ENCODE data around the gene DGLUCY. TPM values are rescaled to one million over a fixed set of nuclear protein-coding genes. Genes with fewer than 3 reads are reported as not detected.
"Not testable (repeated sequence)": the region's sequence is repeated elsewhere in the genome, so short reads cannot be mapped to it uniquely, and the experiment has no call there.

DGLUCY gene
- total and polyA plus RNA-seq, 9 donors = 17.9 to 73.3 (median 39.3) TPM

DNA sequence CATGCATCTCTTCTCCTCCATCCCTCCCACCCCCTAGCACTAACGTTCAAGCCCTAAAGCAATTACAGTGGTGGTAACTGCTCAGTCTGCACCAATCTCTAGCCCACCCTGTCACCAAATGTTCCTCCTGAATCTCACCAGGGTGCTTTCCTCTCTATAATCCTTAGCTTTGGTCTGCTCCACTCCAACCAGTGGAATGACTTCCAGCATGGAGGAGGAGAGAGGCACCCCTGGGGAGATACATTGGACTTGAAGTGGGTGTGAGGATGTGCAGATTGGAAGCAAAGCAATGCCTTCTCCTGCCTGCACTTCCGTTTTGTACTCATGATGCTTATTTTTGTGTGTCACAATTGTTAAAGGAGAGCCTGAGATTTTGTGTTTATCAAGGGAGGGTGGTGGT lies 29.4 kb upstream of the DGLUCY start:
- no peak for DNase-seq
- intact Hi-C loops (cut with DNase I) = no loop called here
- H3K4me3 ChIP-seq = no peak overlapping the region
- WGBS, 3 donors = 46 to 69% (median 62%) methylated on average over 2 of the region's 2 CpGs
- peaks cover 4% of the 10 kb centered on the region for H3K4me1 ChIP-seq (ENCODE audit: insufficient read depth)
- no peak overlapping the region for H3K27ac ChIP-seq
- H3K9me3 ChIP-seq = no peaks in the 10 kb centered on the region
- no peak for TF ChIP-seq EP300 (IDR thresholded peaks at IDR 0.05)
- no peak for TF ChIP-seq POLR2A (IDR thresholded peaks at IDR 0.05)
- TF ChIP-seq, protein P1, sequence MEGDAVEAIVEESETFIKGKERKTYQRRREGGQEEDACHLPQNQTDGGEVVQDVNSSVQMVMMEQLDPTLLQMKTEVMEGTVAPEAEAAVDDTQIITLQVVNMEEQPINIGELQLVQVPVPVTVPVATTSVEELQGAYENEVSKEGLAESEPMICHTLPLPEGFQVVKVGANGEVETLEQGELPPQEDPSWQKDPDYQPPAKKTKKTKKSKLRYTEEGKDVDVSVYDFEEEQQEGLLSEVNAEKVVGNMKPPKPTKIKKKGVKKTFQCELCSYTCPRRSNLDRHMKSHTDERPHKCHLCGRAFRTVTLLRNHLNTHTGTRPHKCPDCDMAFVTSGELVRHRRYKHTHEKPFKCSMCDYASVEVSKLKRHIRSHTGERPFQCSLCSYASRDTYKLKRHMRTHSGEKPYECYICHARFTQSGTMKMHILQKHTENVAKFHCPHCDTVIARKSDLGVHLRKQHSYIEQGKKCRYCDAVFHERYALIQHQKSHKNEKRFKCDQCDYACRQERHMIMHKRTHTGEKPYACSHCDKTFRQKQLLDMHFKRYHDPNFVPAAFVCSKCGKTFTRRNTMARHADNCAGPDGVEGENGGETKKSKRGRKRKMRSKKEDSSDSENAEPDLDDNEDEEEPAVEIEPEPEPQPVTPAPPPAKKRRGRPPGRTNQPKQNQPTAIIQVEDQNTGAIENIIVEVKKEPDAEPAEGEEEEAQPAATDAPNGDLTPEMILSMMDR (IDR thresholded peaks at IDR 0.05) = no peak
- H3K36me3 ChIP-seq = no peaks in the 10 kb centered on the region
- no peaks in the 10 kb centered on the region for H3K27me3 ChIP-seq

DNA sequence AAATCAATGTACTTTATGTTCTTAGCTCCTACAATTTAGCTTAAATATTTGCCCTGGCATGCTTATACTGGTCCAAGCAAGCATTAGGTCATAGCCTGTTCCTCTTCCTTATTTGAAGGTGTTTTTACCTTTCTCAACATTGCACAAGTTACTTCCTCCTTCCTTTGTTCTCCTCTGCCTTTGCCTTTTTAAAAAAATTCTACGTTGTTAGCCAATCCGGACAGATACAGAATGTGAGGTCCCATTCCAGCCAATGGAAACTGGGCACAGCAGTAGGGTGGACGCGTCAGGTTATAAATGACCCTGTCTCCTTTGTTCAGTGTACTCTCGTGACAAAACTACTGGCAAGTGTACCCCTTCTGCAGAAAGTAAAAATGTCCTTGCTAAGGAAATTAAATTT lies 26.4 kb upstream of the DGLUCY start:
- 60 to 77% (median 77%) methylated on average over 5 of the region's 5 CpGs for WGBS, 3 donors
- H3K27me3 ChIP-seq; H3K4me1 ChIP-seq (ENCODE audit: insufficient read depth); H3K9me3 ChIP-seq; intact Hi-C loops (cut with DNase I); H3K4me3 ChIP-seq; DNase-seq; H3K27ac ChIP-seq; H3K36me3 ChIP-seq: not testable (repeated sequence)

DNA sequence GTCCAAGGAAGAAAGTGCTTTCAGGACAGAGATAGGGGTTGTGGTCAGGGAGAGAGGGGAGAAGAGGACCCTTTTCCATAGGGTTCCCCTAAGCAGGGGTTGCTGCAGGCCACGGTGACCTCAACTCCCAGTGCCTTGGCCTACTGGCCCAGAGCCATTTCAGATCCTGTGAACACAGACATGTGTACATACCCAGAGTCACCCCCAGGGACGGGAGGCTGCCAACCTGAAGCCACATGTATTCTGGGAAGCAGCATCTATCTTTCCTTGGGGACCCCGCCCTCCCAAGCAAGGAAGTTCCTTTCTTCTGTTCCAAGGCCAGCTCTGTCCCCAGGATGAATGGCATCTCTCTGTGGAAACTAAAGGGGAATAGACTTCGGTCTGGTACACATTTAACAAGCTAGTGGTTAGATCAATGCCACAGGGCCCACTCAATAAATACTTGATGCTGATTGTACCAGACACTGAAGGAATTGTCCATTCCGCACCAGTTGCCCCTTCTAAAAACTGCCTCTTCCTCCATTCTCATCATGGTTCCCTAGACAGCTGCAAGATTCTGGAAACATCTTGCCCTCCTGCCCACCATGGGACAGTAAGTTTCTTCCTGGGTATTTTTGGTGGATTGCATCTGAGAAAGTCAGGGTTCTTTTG lies 25.2 kb upstream of the DGLUCY start:
- H3K9me3 ChIP-seq = no peaks in the 10 kb centered on the region
- H3K36me3 ChIP-seq = no peaks in the 10 kb centered on the region
- TF ChIP-seq, protein P1 (IDR thresholded peaks at IDR 0.05) = no peak
- no peak for TF ChIP-seq EP300 (IDR thresholded peaks at IDR 0.05)
- TF ChIP-seq POLR2A (IDR thresholded peaks at IDR 0.05) = no peak
- whole genome bisulfite sequencing, 3 donors = 85 to 91% (median 89%) methylated on average over 5 of the region's 5 CpGs
- H3K4me1 ChIP-seq (ENCODE audit: insufficient read depth) = peaks cover 4% of the 10 kb centered on the region
- intact Hi-C loops (cut with DNase I) = no loop called here
- no peak overlapping the region for H3K27ac ChIP-seq
- no peak overlapping the region for H3K4me3 ChIP-seq
- no peaks in the 10 kb centered on the region for H3K27me3 ChIP-seq
- no peak for DNase-seq

DNA sequence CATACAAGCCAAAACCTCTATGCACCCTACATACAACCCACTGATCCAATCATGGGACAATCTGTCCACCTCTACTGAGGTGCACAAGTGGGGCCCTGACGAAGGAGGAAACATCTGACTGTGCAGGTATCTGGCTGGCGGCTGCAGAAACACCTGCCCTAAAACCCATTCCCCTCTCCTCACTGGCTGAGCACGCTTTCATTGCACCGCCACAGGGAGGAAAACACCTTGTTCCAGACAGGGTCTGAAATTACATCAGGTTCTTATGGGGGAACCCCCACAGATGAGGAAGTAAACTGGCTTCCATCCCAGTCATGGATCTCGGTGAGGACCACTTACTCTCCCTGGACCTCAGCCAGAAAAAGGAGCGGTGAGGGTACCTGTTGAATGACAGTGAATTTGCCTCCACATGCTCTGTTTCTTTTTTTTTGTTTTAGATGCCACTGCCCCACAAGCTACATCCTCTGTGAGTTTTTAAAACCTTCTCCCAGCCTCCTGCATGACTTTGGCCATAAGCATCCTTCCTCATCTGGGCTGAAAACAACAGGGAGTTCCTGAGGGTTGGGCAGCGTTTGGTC lies 23.8 kb upstream of the DGLUCY start:
- H3K9me3 ChIP-seq = no peaks in the 10 kb centered on the region
- H3K36me3 ChIP-seq = no peaks in the 10 kb centered on the region
- H3K4me1 ChIP-seq (ENCODE audit: insufficient read depth) = peaks cover 4% of the 10 kb centered on the region
- H3K27ac ChIP-seq = no peak overlapping the region
- no peak overlapping the region for H3K4me3 ChIP-seq
- TF ChIP-seq POLR2A (IDR thresholded peaks at IDR 0.05) (no peak), EP300 (IDR thresholded peaks at IDR 0.05) (no peak)
- H3K27me3 ChIP-seq = no peaks in the 10 kb centered on the region
- WGBS, 3 donors = 84 to 92% (median 91%) methylated on average over 7 of the region's 7 CpGs
- DNase-seq = no peak
- intact Hi-C loops (cut with DNase I) = no loop called here

DNA sequence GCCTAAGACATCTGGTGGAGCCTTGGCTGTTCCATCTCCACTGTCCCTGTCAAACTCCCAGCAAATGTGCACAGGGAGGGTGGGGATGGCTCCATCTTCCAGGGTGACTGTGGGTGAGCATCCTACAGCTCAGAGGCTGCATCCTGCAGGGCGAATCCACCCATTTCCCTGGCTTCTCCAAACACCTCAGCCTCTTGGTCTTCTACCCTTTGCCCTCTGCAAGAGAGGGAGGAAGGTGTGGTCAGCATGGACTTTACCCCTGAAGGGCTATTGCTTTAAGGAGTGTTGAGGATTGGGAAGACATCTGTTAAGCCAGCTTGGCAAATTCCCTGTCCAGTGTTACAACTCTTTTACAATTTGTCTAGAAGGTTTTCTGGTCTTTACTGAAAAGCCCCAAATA lies 23.1 kb upstream of the DGLUCY start:
- DNase-seq = no peak
- H3K4me3 ChIP-seq = no peak overlapping the region
- H3K36me3 ChIP-seq = no peaks in the 10 kb centered on the region
- peaks cover 4% of the 10 kb centered on the region for H3K4me1 ChIP-seq (ENCODE audit: insufficient read depth)
- 95 to 100% (median 100%) methylated on average over 1 of the region's 1 CpG for WGBS, 3 donors
- no peak overlapping the region for H3K27ac ChIP-seq
- no peaks in the 10 kb centered on the region for H3K27me3 ChIP-seq
- intact Hi-C loops (cut with DNase I) = no loop called here
- no peak for TF ChIP-seq EP300 (IDR thresholded peaks at IDR 0.05)
- no peak for TF ChIP-seq POLR2A (IDR thresholded peaks at IDR 0.05)
- TF ChIP-seq, protein P1 (IDR thresholded peaks at IDR 0.05) = no peak
- H3K9me3 ChIP-seq = no peaks in the 10 kb centered on the region

Measured in ovary (tissue), 9 donors.